Measurements from ENCODE around the gene TXNIP.

DNA sequence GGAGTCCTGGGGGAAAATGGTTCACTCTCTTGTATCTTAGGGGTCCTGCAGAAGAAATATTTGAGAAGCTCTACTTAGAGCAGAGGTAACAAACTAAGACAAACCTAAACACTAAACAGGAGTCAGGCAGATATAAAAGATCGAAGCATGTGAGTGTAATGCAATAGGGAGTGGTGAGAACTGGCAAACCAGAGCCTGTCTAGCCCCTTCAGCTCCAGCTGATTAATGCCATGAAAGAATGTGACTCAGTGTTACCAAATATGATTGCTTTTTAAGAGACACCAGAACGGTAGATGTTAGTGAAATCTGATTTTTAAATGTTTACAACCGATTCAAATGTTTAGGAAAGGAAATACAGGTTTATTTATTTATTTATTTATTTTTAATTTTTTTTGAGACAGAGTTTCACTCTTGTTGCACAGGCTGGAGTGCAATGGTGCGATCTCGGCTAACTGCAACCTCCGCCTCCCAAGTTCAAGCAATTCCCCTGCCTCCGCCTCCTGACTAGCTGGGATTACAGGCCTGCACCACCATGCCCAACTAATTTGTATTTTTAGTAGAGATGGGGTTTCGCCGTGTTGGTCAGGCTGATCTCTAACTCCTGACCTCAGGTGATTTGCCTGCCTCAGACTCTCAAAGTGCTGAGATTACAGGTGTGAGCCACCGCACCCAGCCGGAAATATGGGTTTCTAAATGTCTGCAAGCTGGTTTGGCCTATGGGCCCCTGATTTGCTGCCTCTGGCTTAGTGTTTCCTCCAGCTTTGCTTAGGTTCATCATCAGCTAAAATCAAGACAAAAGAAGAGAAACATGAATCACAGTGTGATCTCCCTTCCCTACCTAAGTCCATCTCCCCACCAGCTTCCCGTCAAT is 12.2 kb downstream of the TXNIP start:
- TF ChIP-seq, protein P1, sequence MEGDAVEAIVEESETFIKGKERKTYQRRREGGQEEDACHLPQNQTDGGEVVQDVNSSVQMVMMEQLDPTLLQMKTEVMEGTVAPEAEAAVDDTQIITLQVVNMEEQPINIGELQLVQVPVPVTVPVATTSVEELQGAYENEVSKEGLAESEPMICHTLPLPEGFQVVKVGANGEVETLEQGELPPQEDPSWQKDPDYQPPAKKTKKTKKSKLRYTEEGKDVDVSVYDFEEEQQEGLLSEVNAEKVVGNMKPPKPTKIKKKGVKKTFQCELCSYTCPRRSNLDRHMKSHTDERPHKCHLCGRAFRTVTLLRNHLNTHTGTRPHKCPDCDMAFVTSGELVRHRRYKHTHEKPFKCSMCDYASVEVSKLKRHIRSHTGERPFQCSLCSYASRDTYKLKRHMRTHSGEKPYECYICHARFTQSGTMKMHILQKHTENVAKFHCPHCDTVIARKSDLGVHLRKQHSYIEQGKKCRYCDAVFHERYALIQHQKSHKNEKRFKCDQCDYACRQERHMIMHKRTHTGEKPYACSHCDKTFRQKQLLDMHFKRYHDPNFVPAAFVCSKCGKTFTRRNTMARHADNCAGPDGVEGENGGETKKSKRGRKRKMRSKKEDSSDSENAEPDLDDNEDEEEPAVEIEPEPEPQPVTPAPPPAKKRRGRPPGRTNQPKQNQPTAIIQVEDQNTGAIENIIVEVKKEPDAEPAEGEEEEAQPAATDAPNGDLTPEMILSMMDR (conservative IDR thresholded peaks at IDR 0.05), result no peak
- TF ChIP-seq EZH2 (IDR thresholded peaks at IDR 0.05; ENCODE audit: low read depth), result no peak
